Chondrocyte (in vitro differentiated cells): Measurements from ENCODE around the gene C10orf90. TPM values are rescaled to one million over a fixed set of nuclear protein-coding genes. Genes with fewer than 3 reads are reported as not detected.

Experiments
- DNase-seq: peaks from one replicate; pipeline ENCODE4 v3.0.0; 2021; ENCODE audit warnings: mixed read lengths, low spot score
- H3K27ac Mint-ChIP-seq: one replicate; pipeline ENCODE4 v1.8.0; 2021; ENCODE audit warnings: mild to moderate bottlenecking, moderate library complexity, mixed read lengths; ENCODE audit not compliant: unreplicated experiment
- H3K27me3 Mint-ChIP-seq: 2 replicates; pipeline ENCODE4 v1.8.0; 2021; ENCODE audit warnings: low read depth, mixed read lengths
- H3K36me3 Mint-ChIP-seq: 2 replicates; pipeline ENCODE4 v1.8.0; 2021; ENCODE audit warnings: low read depth, mixed read lengths
- H3K4me1 Mint-ChIP-seq: 2 replicates; pipeline ENCODE4 v1.8.0; 2021; ENCODE audit warnings: low read depth, mild to moderate bottlenecking, mixed read lengths
- H3K4me3 Mint-ChIP-seq: one replicate; pipeline ENCODE4 v1.8.0; 2021; ENCODE audit warnings: mild to moderate bottlenecking, moderate library complexity, mixed read lengths; ENCODE audit not compliant: unreplicated experiment
- H3K9me3 Mint-ChIP-seq: 2 replicates; pipeline ENCODE4 v1.8.0; 2021; ENCODE audit warnings: low read depth, mixed read lengths
- CTCF ChIP-seq: fragments of 200-600 bp; sonication (generic); IDR thresholded peaks from 2 replicates; pipeline ENCODE4 v1.5.0; 2021; ENCODE audit warnings: antibody characterized with exemption, mild to moderate bottlenecking, moderate library complexity
- total RNA-seq: library from RNA; stranded (reverse); gene quantifications from 3 replicates; pipeline ENCODE4 v1.2.1, GENCODE V29; 2021

C10orf90 gene
- total RNA-seq, 1 donor from 2014 or later: not detected

- TF ChIP-seq CTCF: no peak
- Mint-ChIP-seq H3K27me3 (no peaks in the 10 kb centered on the region), H3K4me1 (no peaks in the 10 kb centered on the region), H3K4me3 (no peak overlapping the region), H3K36me3 (no peaks in the 10 kb centered on the region), H3K9me3 (no peaks in the 10 kb centered on the region), H3K27ac (no peak overlapping the region)
- DNase-seq: no peak
Observed at GRCh38 chr10:126599949-126600682, 70.4 kb downstream of the C10orf90 start.

DNA sequence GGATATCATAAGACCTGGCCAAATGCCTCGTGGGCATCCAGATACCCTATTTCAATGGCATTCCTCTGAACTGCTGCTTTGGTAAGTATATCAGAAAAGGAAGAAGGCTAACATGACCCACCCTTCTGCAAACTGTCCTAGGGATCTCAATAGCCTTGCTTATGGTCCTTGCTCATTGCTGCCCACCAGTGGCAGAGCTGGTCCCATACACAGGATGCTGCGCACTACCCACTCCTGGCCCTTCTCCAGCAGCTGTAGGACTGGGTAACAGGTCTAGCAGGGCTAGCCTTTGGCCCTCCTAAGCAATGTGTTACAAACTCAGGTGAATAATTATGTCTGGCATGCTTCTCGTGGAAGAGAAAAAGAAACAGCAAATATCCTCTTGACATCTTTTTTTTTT, 72.5 kb downstream of the C10orf90 start:
- Mint-ChIP-seq H3K27me3 (no peaks in the 10 kb centered on the region), H3K4me3 (no peak overlapping the region), H3K36me3 (no peaks in the 10 kb centered on the region), H3K9me3 (no peaks in the 10 kb centered on the region), H3K4me1 (no peaks in the 10 kb centered on the region), H3K27ac (no peak overlapping the region)
- peak; percentile 70 for TF ChIP-seq CTCF
- DNase-seq: no peak

GRCh38 chr10:126597211-126597610, 73.3 kb downstream of the C10orf90 start:
- Mint-ChIP-seq H3K9me3 (no peaks in the 10 kb centered on the region), H3K4me3 (no peak overlapping the region), H3K27ac (no peak overlapping the region), H3K27me3 (peaks cover 3% of the 10 kb centered on the region), H3K36me3 (no peaks in the 10 kb centered on the region), H3K4me1 (no peaks in the 10 kb centered on the region)
- no peak for DNase-seq
- no peak for TF ChIP-seq CTCF

- Mint-ChIP-seq H3K9me3 (no peaks in the 10 kb centered on the region), H3K36me3 (no peaks in the 10 kb centered on the region), H3K4me1 (no peaks in the 10 kb centered on the region), H3K27me3 (peaks cover 6% of the 10 kb centered on the region), H3K27ac (no peak overlapping the region), H3K4me3 (no peak overlapping the region)
- no peak for TF ChIP-seq CTCF
- DNase-seq: no peak
Observed at GRCh38 chr10:126596472-126597016, 73.9 kb downstream of the C10orf90 start.

- no peaks in the 10 kb centered on the region for H3K9me3 Mint-ChIP-seq
- H3K4me1 Mint-ChIP-seq: no peaks in the 10 kb centered on the region
- DNase-seq: no peak
- H3K36me3 Mint-ChIP-seq: no peaks in the 10 kb centered on the region
- no peak for TF ChIP-seq CTCF
- H3K4me3 Mint-ChIP-seq: no peak overlapping the region
- no peak overlapping the region for H3K27ac Mint-ChIP-seq
- peaks cover 9% of the 10 kb centered on the region for H3K27me3 Mint-ChIP-seq
Observed at GRCh38 chr10:126595160-126595559, 75.3 kb downstream of the C10orf90 start.
